Left renal cortex interstitium (tissue), 4 donors: ENCODE results near the gene NOTUM. TPM values are rescaled to one million over a fixed set of nuclear protein-coding genes. Genes with fewer than 3 reads are reported as not detected.

Source experiments
- polyA plus RNA-seq, 4 donors: library from polyadenylated mRNA; unstranded; fragments of 120-200 nt; gene quantifications; one replicate each; pipeline ENCODE4 v1.2.1, GENCODE V29; 2013; ENCODE audit not compliant: insufficient read length in 4 of 4

NOTUM gene
- polyA plus RNA-seq, 4 donors, result 2.1 to 3.2 (median 2.8) TPM

Other genes starting within 250 kb of the NOTUM start
- gene SLC25A10, start 248.9 kb downstream of the NOTUM start, polyA plus RNA-seq, result 10 to 100 TPM; 11.7 to 22.9 (median 20.5) TPM
- gene GCGR, start 157.0 kb downstream of the NOTUM start, polyA plus RNA-seq, result 10 to 100 TPM in 2 of 4 donors, 1 to 10 TPM in 2; 8.6 to 18.5 (median 12.7) TPM
- 100 to 1,000 TPM in 2 of 4 donors, 10 to 100 TPM in 2; 69.8 to 134 (median 107) TPM for gene MCRIP1, start 127.9 kb downstream of the NOTUM start, polyA plus RNA-seq
- under 1 TPM; 0.23 to 0.46 (median 0.37) TPM for gene PPP1R27, start 126.1 kb downstream of the NOTUM start, polyA plus RNA-seq
- 100 to 1,000 TPM; 397 to 434 (median 411) TPM for gene P4HB, start 100.7 kb downstream of the NOTUM start, polyA plus RNA-seq
- 100 to 1,000 TPM; 156 to 249 (median 195) TPM for gene ARHGDIA, start 89.8 kb downstream of the NOTUM start, polyA plus RNA-seq
- 100 to 1,000 TPM in 1 of 4 donors, 10 to 100 TPM in 3; 66.6 to 107 (median 76.3) TPM for gene ALYREF, start 69.6 kb downstream of the NOTUM start, polyA plus RNA-seq
- gene ANAPC11, start 69.5 kb downstream of the NOTUM start, polyA plus RNA-seq, result 100 to 1,000 TPM in 2 of 4 donors, 10 to 100 TPM in 2; 72.2 to 130 (median 96.2) TPM
- 1 to 10 TPM in 1 of 4 donors, under 1 TPM in 3; 0.39 to 1.5 (median 0.52) TPM for gene NPB, start 58.9 kb downstream of the NOTUM start, polyA plus RNA-seq
- 10 to 100 TPM; 45.7 to 55.9 (median 49.5) TPM for gene PCYT2, start 49.8 kb downstream of the NOTUM start, polyA plus RNA-seq
- 10 to 100 TPM in 3 of 4 donors, 1 to 10 TPM in 1; 9.6 to 19.6 (median 14.7) TPM for gene SIRT7, start 43.0 kb downstream of the NOTUM start, polyA plus RNA-seq
- 10 to 100 TPM in 3 of 4 donors, 1 to 10 TPM in 1; 9.8 to 15.4 (median 11.9) TPM for gene MAFG, start 33.5 kb downstream of the NOTUM start, polyA plus RNA-seq
- 10 to 100 TPM; 27.6 to 38.1 (median 31.7) TPM for gene PYCR1, start 23.9 kb downstream of the NOTUM start, polyA plus RNA-seq
- under 1 TPM in 3 of 4 donors, not detected in 1; 0.14 to 0.33 (median 0.24) TPM for gene MYADML2, start 14.0 kb downstream of the NOTUM start, polyA plus RNA-seq
- gene ASPSCR1, start 16.4 kb upstream of the NOTUM start, polyA plus RNA-seq, result 10 to 100 TPM; 22.1 to 40.1 (median 35.8) TPM
- 10 to 100 TPM; 36.3 to 49.2 (median 45.1) TPM for gene CENPX, start 61.7 kb upstream of the NOTUM start, polyA plus RNA-seq
- 10 to 100 TPM in 3 of 4 donors, 1 to 10 TPM in 1; 10.0 to 19.6 (median 17.1) TPM for gene LRRC45, start 62.1 kb upstream of the NOTUM start, polyA plus RNA-seq
- 10 to 100 TPM in 3 of 4 donors, 1 to 10 TPM in 1; 8.6 to 17.0 (median 14.9) TPM for gene RAC3, start 70.5 kb upstream of the NOTUM start, polyA plus RNA-seq
- gene DCXR, start 76.5 kb upstream of the NOTUM start, polyA plus RNA-seq, result 100 to 1,000 TPM in 1 of 4 donors, 10 to 100 TPM in 3; 79.6 to 138 (median 86.5) TPM
- gene RFNG, start 90.6 kb upstream of the NOTUM start, polyA plus RNA-seq, result 10 to 100 TPM; 38.2 to 67.5 (median 52.2) TPM
- 100 to 1,000 TPM in 3 of 4 donors, 10 to 100 TPM in 1; 98.9 to 158 (median 137) TPM for gene GPS1, start 90.7 kb upstream of the NOTUM start, polyA plus RNA-seq
- gene DUS1L, start 104.6 kb upstream of the NOTUM start, polyA plus RNA-seq, result 10 to 100 TPM; 67.0 to 99.5 (median 97.0) TPM
- 10 to 100 TPM; 29.5 to 65.2 (median 45.9) TPM for gene FASN, start 137.0 kb upstream of the NOTUM start, polyA plus RNA-seq